GM23338 (cell line): ENCODE data around the gene STAM2. TPM values are rescaled to one million over a fixed set of nuclear protein-coding genes. Genes with fewer than 3 reads are reported as not detected.

Source experiments
- ATAC-seq: fragments of 200-7000 bp; cut with Tn5 transposase; 3 replicates; pipeline ENCODE4 v1.9.1; 2020
- DNase-seq: peaks from one replicate; pipeline ENCODE4 v3.0.0-alpha.2; 2015; ENCODE audit warnings: low spot score
- H2AFZ ChIP-seq: fragments of 200-600 bp; sonication (generic); 2 replicates; pipeline ENCODE4 v1.8.0; 2016; ENCODE audit warnings: antibody characterized with exemption, mild to moderate bottlenecking, moderate library complexity
- H3F3A ChIP-seq: fragments of 200-600 bp; sonication (generic); replicated peaks from 2 replicates; pipeline ENCODE4 v1.8.0; 2017; ENCODE audit warnings: antibody characterized with exemption, mixed run types, low read depth
- H3K27ac ChIP-seq: fragments of 200-600 bp; sonication (generic); 2 replicates; pipeline ENCODE4 v1.6.1; 2016; ENCODE audit warnings: low read depth
- H3K27me3 ChIP-seq: fragments of 200-600 bp; sonication (generic); 2 replicates; pipeline ENCODE4 v1.8.0; 2016; ENCODE audit warnings: mild to moderate bottlenecking, mixed run types, moderate library complexity; ENCODE audit not compliant: insufficient read depth
- H3K36me3 ChIP-seq: fragments of 200-600 bp; sonication (generic); 2 replicates; pipeline ENCODE4 v1.8.0; 2016; ENCODE audit warnings: mild to moderate bottlenecking; ENCODE audit not compliant: insufficient read depth
- H3K4me1 ChIP-seq: fragments of 200-600 bp; sonication (generic); 2 replicates; pipeline ENCODE4 v1.8.0; 2016; ENCODE audit warnings: mild to moderate bottlenecking, moderate library complexity; ENCODE audit not compliant: insufficient read depth
- H3K4me2 ChIP-seq: fragments of 200-600 bp; sonication (generic); 2 replicates; pipeline ENCODE4 v1.7.1; 2017; ENCODE audit warnings: mixed run types
- H3K4me3 ChIP-seq: fragments of 200-600 bp; sonication (generic); 2 replicates; pipeline ENCODE4 v1.6.1; 2016; ENCODE audit warnings: mixed run types
- H3K79me2 ChIP-seq: fragments of 200-600 bp; sonication (generic); replicated peaks from 2 replicates; pipeline ENCODE4 v1.8.0; 2017; ENCODE audit warnings: mild to moderate bottlenecking; ENCODE audit not compliant: insufficient read depth
- H3K9me2 ChIP-seq: fragments of 200-600 bp; sonication (generic); 2 replicates; pipeline ENCODE4 v1.8.0; 2017; ENCODE audit not compliant: insufficient read depth
- H4K20me1 ChIP-seq: fragments of 200-600 bp; sonication (generic); replicated peaks from 2 replicates; pipeline ENCODE4 v1.8.0; 2017; ENCODE audit warnings: mild to moderate bottlenecking; ENCODE audit not compliant: insufficient read depth
- H3K27ac Mint-ChIP-seq: 2 replicates; pipeline ENCODE4 v1.8.0; 2020; ENCODE audit warnings: inconsistent platforms, mild to moderate bottlenecking, moderate library complexity, mixed read lengths
- H3K27me3 Mint-ChIP-seq: 3 replicates; pipeline ENCODE4 v1.8.0; 2022; ENCODE audit warnings: low read depth, mild to moderate bottlenecking, moderate library complexity, mixed read lengths, inconsistent platforms; ENCODE audit not compliant: insufficient read depth, poor library complexity
- H3K36me3 Mint-ChIP-seq: 3 replicates; pipeline ENCODE4 v1.8.0; 2021; ENCODE audit warnings: low read depth, mild to moderate bottlenecking, inconsistent platforms, moderate library complexity, mixed read lengths
- H3K4me1 Mint-ChIP-seq: 3 replicates; pipeline ENCODE4 v1.8.0; 2020; ENCODE audit warnings: mild to moderate bottlenecking, inconsistent platforms, mixed read lengths
- H3K4me3 Mint-ChIP-seq: 3 replicates; pipeline ENCODE4 v1.8.0; 2021; ENCODE audit warnings: moderate library complexity, mild to moderate bottlenecking, inconsistent platforms, mixed read lengths
- H3K9me3 Mint-ChIP-seq: 3 replicates; pipeline ENCODE4 v1.8.0; 2020; ENCODE audit warnings: moderate library complexity, mild to moderate bottlenecking, inconsistent platforms, mixed read lengths
- CREB1 ChIP-seq: fragments of 250-450 bp; sonication (Bioruptor Pico); IDR thresholded peaks from 2 replicates; pipeline ENCODE4 v1.5.0; 2020; ENCODE audit warnings: low read depth, mild to moderate bottlenecking, moderate library complexity
- CTCF ChIP-seq, 2 experiments: fragments of 200-600 bp in 1 of 2; sonication (generic) in 1 of 2; conservative IDR thresholded peaks; 2 replicates each; pipeline versions ENCODE4 v1.5.1 to v1.6.1; 2016 to 2017; ENCODE audit warnings: antibody characterized with exemption in 2 of 2, low read depth in 2 of 2, mild to moderate bottlenecking in 2 of 2, moderate library complexity in 1 of 2
- ETS1 ChIP-seq: IDR thresholded peaks from 2 replicates; pipeline ENCODE4 v1.6.1; 2016; ENCODE audit warnings: antibody characterized with exemption
- EZH2 ChIP-seq: fragments of 200-600 bp; sonication (generic); IDR thresholded peaks from one replicate; pipeline ENCODE4 v1.8.0; 2017; ENCODE audit warnings: antibody characterized with exemption, mild to moderate bottlenecking, low read depth; ENCODE audit not compliant: unreplicated experiment
- EZH2phosphoT487 ChIP-seq: fragments of 200-600 bp; sonication (generic); IDR thresholded peaks from one replicate; pipeline ENCODE4 v1.8.1; 2018; ENCODE audit warnings: antibody characterized with exemption; ENCODE audit not compliant: unreplicated experiment
- JUNB ChIP-seq: IDR thresholded peaks from one replicate; pipeline ENCODE4 v1.6.1; 2016; ENCODE audit warnings: antibody characterized with exemption; ENCODE audit not compliant: unreplicated experiment
- NANOG ChIP-seq: IDR thresholded peaks from 2 replicates; pipeline ENCODE4 v1.6.1; 2016; ENCODE audit warnings: antibody characterized with exemption, borderline replicate concordance
- POLR2AphosphoS5 ChIP-seq: IDR thresholded peaks from 2 replicates; pipeline ENCODE4 v1.6.1; 2016; ENCODE audit warnings: antibody characterized with exemption, low read depth
- REST ChIP-seq: IDR thresholded peaks from one replicate; pipeline ENCODE4 v1.6.1; 2018; ENCODE audit warnings: antibody characterized with exemption; ENCODE audit not compliant: unreplicated experiment
- STAT1 ChIP-seq: IDR thresholded peaks from one replicate; pipeline ENCODE4 v1.6.1; 2016; ENCODE audit warnings: antibody characterized with exemption; ENCODE audit not compliant: unreplicated experiment
- ZNF114 ChIP-seq: fragments of 250-450 bp; sonication (Bioruptor Pico); IDR thresholded peaks from 2 replicates; pipeline ENCODE4 v1.5.0; 2020; ENCODE audit warnings: mild to moderate bottlenecking, moderate library complexity
- ZNF331 ChIP-seq: fragments of 250-450 bp; sonication (Bioruptor Pico); IDR thresholded peaks from 2 replicates; pipeline ENCODE4 v1.5.0; 2020; ENCODE audit warnings: low read depth, mild to moderate bottlenecking, moderate library complexity
- ZNF462 ChIP-seq: fragments of 250-450 bp; sonication (Bioruptor Pico); IDR thresholded peaks from 2 replicates; pipeline ENCODE4 v1.5.0; 2020; ENCODE audit warnings: mild to moderate bottlenecking, moderate library complexity
- polyA plus RNA-seq: library from polyadenylated mRNA; unstranded; fragments of >200 nt; fragmentation: Nextera tagmentation; extraction: Ambion mirVana; gene quantifications from 2 replicates; pipeline ENCODE4 v1.2.1, GENCODE V29; 2016
- total RNA-seq: library from RNA; depleted of rRNA; stranded (reverse); fragments of >200 nt; shearing (Covaris generic); gene quantifications from 2 replicates; pipeline ENCODE4 v1.2.3, GENCODE V29; 2014

STAM2 gene
- total and polyA plus RNA-seq, 2 experiments from 2014 or later, result 4.6 to 18.2 TPM

- Histone ChIP-seq H3K27ac (no peak overlapping the region), H3K9me2 (no peaks in the 10 kb centered on the region), H4K20me1 (no peaks in the 10 kb centered on the region), H3K36me3 (no peaks in the 10 kb centered on the region), H3K79me2 (no peaks in the 10 kb centered on the region; the same call in 1 of the 2 replicates), H3K4me1 (no peaks in the 10 kb centered on the region), H3K4me3 (no peak overlapping the region), H2AFZ (no peak overlapping the region), H3K27me3 (peaks cover 37% of the 10 kb centered on the region), H3K4me2 (no peak overlapping the region), H3F3A (no peaks in the 10 kb centered on the region)
- DNase-seq (no peak), ATAC-seq (no peak)
- TF ChIP-seq CREB1 (CRISPR knock-in tag) (no peak), CTCF (conservative IDR thresholded peaks at IDR 0.05; ENCODE audit: low read depth in 2 of 2) (no peak), ZNF114 (no peak), ZNF462 (no peak), NANOG (no peak), POLR2AphosphoS5 (no peak), EZH2phosphoT487 (no peak), EZH2 (no peak), JUNB (no peak), STAT1 (no peak), REST (no peak), ZNF331 (no peak), ETS1 (no peak)
- Mint-ChIP-seq H3K27me3 (peaks cover 27% of the 10 kb centered on the region), H3K36me3 (no peaks in the 10 kb centered on the region), H3K27ac (no peak overlapping the region), H3K4me3 (no peak overlapping the region), H3K9me3 (peaks cover 2% of the 10 kb centered on the region; the same call in 1 of the 3 replicates), H3K4me1 (peaks cover 8% of the 10 kb centered on the region; the same call in 1 of the 3 replicates)
Observed at GRCh38 chr2:152093464-152093863, 82.1 kb downstream of the STAM2 start.
